GM06990 (cell line): ENCODE data around the gene HSPG2.

Experiments
- DNase-seq: peaks from one replicate; pipeline ENCODE4 v3.0.0-alpha.2; 2011; ENCODE audit not compliant: insufficient read length; ENCODE audit errors: extremely low read depth
- H3K27me3 ChIP-seq: replicated peaks from 2 replicates; pipeline ENCODE4 v1.6.0; 2011; ENCODE audit warnings: low read length; ENCODE audit not compliant: control insufficient read depth, insufficient read depth
- H3K36me3 ChIP-seq: 2 replicates; pipeline ENCODE4 v1.5.1; 2011; ENCODE audit warnings: low read length; ENCODE audit not compliant: control insufficient read depth, insufficient read depth
- H3K4me3 ChIP-seq: replicated peaks from 2 replicates; pipeline ENCODE4 v1.5.1; 2011; ENCODE audit warnings: low read depth, mild to moderate bottlenecking, control low read depth, low read length
- TF ChIP-seq, protein P1 (sequence below): IDR thresholded peaks from 2 replicates; pipeline ENCODE4 v1.5.1; 2011; ENCODE audit warnings: low read length, control low read depth, mild to moderate bottlenecking, inconsistent platforms; ENCODE audit not compliant: insufficient read depth, poor library complexity, severe bottlenecking

HSPG2 gene

DNA sequence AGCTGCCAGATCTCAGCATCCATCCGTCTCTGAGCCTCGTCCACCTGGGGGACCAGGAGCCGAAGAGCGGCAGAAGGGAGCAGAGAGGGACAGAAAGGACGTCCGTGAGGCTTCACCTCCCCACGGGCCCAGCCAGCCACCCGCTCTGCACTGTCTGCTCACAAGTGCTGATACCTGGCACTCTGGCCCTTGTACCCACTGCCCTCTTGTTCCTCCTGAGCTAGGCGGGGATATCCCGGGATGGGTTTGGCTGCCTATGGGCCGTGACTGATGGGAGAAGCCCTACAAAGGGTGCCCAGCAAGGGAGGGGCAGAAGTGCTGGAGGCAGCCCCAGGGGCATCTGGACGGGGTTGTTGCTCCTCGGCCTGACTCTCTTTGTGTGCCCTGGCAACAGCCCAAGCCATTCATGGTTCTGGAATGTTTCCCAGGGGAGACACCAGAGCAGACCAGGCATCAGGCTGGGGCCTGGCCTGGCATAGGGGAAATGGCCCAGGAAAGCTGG is 67.4 kb downstream of the HSPG2 start:
- DNase-seq = no peak
- no peaks in the 10 kb centered on the region for H3K27me3 ChIP-seq
- H3K36me3 ChIP-seq = no peaks in the 10 kb centered on the region
- TF ChIP-seq, protein P1, sequence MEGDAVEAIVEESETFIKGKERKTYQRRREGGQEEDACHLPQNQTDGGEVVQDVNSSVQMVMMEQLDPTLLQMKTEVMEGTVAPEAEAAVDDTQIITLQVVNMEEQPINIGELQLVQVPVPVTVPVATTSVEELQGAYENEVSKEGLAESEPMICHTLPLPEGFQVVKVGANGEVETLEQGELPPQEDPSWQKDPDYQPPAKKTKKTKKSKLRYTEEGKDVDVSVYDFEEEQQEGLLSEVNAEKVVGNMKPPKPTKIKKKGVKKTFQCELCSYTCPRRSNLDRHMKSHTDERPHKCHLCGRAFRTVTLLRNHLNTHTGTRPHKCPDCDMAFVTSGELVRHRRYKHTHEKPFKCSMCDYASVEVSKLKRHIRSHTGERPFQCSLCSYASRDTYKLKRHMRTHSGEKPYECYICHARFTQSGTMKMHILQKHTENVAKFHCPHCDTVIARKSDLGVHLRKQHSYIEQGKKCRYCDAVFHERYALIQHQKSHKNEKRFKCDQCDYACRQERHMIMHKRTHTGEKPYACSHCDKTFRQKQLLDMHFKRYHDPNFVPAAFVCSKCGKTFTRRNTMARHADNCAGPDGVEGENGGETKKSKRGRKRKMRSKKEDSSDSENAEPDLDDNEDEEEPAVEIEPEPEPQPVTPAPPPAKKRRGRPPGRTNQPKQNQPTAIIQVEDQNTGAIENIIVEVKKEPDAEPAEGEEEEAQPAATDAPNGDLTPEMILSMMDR = no peak
- no peak overlapping the region for H3K4me3 ChIP-seq

DNA sequence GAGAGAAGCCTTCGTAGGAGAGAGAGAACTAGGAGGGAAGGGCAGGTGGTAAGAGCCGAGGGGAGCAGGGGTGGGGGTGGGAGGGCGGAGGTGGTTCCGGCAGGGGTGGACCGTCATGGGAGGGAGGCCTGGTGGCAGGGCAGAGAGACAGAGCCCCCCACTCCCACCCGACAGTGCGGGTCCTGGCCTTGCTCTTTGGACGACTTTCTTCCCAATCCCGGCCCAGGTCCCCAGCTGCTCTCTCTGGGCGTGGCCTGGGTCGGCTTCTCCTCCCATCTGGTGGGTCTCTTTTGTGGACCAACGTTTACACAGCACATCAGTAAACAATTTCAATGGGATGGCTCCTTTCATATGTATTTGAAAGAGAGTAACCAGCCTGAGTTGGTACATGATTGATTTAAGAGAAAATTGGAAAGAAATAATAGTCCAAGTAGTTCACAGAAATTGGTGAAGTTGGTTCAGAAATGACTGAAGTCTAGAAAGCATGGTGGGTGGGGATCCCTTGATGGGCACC is 68.1 kb downstream of the HSPG2 start:
- Histone ChIP-seq H3K4me3 (no peak overlapping the region), H3K27me3 (no peaks in the 10 kb centered on the region), H3K36me3 (no peaks in the 10 kb centered on the region)
- TF ChIP-seq, protein P1 = no peak
- DNase-seq = no peak

DNA sequence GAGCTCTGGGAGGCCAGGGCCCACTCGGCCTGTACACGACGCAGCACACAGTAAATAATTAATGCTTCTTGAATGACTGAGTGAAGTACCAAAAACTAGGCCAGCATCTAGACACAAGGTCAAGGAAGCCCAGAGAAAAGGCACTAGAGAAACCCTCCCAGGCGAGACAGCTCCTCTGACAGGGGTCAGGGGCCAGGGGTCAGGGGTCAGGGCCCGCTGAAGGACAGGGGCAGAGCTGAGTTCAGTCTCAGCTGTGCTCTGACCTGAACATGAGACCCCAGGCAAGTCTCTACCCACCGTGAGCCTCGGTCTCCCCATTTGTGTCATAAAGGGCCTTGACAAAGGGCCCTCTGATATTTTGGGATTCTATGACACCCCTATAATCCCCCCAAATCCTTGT is 68.6 kb downstream of the HSPG2 start:
- Histone ChIP-seq H3K27me3 (no peaks in the 10 kb centered on the region), H3K4me3 (no peak overlapping the region), H3K36me3 (no peaks in the 10 kb centered on the region)
- no peak for DNase-seq
- TF ChIP-seq, protein P1 = no peak

DNA sequence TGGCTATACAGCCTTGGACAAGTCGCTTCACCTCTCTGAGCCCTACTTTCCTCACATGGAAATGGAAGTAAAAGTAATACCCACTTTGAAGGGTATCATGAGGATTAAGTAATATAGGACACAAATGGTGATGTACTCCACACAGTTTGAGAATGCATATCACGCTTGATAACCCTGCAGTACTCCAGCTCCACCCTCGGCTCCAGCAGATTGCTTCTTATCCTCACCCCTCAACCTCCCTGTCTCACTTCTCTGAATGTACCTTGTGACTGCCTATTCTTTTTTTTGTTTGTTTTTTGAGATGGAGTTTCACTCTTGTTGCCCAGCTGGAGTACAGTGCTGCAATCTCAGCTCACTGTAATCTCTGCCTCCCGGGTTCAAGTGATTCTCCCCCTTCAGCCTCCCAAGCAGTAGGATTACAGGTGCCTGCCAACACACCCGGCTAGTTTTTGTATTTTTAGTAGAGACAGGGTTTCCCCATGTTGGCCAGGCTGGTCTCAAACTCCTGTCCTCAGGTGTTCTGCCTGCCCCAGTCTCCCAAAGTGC is 69.6 kb downstream of the HSPG2 start:
- TF ChIP-seq, protein P1 = no peak

DNA sequence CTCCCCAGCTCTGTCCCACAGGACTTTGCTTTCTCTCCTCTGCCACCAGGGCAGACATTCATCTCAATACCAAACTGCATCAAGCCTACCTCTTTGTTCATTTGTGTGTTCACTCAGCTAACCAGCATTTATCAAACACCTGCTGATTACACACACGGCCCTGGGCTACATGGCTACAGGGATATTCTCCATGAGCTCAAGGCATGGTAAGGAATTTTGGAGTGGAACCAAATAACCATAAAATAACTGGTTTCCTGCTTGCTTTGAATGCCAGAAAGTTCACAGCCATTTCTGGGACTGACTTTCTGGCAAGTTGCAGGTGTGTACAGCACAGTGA is 70.4 kb downstream of the HSPG2 start:
- H3K27me3 ChIP-seq = no peaks in the 10 kb centered on the region
- H3K4me3 ChIP-seq = no peak overlapping the region
- TF ChIP-seq, protein P1 = peak; percentile 1
- no peak for DNase-seq
- no peaks in the 10 kb centered on the region for H3K36me3 ChIP-seq

More for the DNA sequence above, 69.6 kb downstream of the HSPG2 start:
- H3K27me3 ChIP-seq = no peaks in the 10 kb centered on the region
- DNase-seq = no peak
- no peak overlapping the region for H3K4me3 ChIP-seq
- H3K36me3 ChIP-seq = no peaks in the 10 kb centered on the region
